NCI-H2196 treated with DMSO at 0.1 percent for 48 hours (cell line): ENCODE measurements around the gene FAM83D.
"Not testable (repeated sequence)": the region's sequence is repeated elsewhere in the genome, so short reads cannot be mapped to it uniquely, and the experiment has no call there.

Experiments
- DNase-seq: peaks from one replicate; lab custom pipeline; 2025; ENCODE audit not compliant: unreplicated experiment; lab: John Stamatoyannopoulos, UW

The FAM83D gene

DNA sequence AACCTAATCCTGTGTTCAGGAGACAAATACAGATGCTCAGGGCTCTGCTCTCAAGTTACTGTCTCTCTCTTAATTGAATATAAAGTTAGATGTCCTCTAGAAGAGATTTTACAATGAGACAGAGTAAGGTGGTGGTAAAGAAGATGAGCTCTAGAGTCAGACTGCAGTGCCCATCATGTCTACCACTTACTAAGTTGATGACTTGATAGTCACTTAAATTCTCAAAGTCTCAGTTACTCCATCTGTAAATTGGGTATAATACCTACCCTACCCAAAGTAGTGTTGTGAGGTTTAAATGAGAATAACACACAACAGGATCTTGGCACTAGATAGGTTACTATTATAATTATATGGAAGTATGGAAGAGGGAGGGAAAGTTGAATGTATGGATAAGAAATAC is 37.5 kb downstream of the FAM83D start:
- DNase-seq = no peak

DNA sequence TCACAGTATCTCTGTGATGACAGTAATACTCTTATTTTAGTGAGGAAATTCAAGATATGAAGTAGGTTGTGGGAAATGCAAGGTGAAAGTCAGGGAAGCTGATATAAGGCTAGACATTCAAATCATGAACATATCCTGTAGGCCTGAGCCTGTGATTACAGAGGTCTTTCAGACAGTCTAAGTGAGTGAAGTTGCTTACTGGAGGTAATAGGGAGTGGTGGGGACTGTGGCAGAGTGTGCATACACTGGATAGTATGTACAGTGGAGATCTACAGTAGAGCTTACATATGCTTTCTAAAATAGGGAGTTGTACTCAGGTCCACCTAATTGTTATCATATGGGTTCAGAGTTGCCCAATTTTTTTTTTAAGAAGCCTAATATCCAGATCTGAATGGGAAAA is 39.0 kb downstream of the FAM83D start:
- no peak for DNase-seq

DNA sequence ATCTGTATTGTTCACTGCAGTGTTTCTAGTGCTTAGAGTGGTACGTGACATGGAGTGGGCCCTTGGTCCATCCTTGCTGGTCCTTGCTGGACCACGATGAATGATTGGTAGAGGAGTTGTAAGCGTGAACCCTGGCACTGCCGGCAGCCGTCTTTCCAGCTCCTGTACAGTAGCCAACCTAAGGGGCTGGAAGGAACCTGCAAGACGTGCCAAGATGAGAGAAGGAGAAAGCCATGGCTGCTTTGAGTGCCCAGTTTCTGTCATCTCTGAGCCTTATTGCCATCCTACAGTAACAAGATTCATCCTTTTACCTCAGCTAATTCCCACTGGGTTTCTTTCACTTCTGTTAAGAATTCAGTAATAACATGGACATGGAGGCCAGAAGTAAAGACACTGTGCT is 41.9 kb downstream of the FAM83D start:
- no peak for DNase-seq

DNA sequence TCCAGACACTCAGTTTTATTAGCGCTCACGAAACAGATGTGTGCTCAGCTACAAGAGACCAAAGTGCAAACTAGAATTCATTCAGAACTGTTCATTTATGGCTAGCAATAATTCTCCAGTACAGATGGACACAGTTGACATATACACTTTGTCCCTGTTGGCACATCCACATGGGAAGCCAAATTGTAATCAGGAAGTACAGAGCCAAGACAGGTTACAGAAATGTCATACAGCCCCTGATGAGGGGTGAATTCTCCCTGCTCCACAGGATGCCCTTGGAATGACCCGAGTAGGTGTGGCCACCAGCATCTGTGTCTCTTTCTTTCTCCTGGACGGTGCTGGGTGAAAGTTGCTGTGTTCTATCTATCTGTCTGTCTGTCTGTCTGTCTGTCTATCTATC is 43.5 kb downstream of the FAM83D start:
- no peak for DNase-seq

DNA sequence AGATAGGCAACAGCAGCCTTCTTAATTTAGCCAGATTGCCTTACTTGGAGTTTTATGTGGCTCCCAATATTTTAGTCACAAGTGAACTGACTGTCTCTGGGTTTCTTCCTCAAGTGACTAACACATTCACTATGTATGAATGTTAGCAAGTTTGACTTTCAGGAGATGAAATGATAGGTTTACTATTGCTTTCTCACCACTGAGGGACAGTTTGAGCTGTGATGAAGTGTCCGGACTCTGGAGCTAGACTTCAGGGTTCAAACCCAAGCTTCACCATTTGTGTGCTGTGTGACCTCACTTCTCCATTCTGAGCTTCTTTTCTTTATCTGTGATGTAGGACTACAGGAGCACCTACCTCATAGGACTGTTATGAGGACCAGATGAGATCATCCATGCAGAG is 44.1 kb downstream of the FAM83D start:
- DNase-seq = no peak

DNA sequence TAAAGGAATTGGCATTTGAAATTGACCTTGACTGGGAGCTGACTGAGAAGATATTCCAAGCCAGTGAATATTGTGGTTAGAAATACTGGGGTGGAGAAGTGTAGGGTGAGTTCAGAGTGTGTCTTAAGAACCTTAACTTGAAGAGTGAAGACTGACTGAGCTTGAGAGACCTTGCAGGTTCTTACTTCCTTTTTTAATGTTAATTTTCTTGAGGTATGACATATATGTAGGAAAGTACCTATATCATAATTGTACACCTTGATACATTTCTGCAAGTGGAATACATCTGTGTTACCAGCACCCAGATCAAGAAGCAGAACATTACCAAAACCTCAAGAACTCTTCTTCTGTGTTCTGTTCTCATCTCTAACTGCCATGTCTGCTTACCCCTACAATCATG is 46.9 kb downstream of the FAM83D start:
- DNase-seq = no peak

DNA sequence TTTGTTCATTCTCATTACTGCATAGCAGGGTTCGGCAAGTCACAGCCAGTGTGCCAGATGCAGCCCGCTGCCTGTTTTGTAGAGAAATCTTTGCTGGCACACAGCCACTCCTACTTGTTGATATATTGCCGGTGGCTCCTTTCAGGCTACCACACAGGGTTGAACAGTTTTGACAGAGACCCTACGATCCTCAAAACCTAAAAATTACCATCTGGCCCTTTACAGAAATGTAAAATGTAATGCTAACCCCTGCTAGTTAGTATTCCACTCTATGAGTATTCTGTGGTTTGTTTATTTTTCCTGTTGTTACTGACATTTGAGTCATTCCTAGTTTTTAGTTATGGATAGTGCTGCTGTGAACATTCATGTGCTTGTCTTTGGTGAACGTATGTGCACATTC is 47.4 kb downstream of the FAM83D start:
- DNase-seq = no peak

DNA sequence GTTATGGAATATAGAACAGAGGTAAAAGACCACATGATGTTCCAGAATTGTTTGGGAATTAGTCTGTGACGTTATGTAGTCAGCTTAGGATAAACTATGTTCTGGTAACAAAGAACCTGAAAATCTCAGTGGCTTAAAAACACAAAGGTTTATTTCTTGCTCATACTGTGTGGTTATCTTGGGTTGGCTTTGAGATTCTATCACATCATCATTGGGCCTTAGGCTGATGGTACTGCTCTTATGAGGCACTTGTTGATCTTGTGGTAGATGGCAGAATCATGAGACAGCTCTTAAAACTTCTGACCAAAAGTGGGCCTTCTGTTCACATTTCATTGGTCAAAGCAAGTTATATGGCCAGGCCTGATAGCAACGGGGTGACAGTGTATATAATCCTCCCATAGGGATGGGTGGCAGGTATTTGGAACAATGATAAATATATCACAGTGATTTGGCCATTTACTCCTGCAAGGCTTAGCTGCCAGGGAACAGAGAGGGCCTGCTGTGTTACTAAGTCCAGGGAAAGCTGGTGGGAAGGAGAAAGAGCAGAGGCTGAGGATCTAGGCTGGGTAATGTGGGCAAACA is 49.4 kb downstream of the FAM83D start:
- DNase-seq = no peak

DNA sequence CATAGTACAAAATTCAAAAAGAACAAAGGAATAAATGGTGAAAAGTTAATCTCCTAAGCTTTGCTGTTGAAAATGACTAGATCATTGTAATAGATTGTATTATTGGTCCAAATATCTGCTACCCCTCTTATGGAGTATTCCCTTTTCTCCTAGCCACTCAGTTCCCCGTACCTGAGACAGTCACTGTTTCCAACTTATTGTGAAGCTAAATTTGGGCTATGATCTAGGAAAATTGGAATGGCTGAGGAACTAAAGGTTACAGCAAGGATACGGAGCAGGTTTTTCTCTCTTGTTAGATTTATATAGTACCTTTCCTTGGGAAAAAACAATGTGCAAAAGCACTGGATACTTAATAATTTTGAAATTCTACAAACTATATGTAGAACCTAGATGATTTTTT is 53.2 kb downstream of the FAM83D start:
- no peak for DNase-seq

DNA sequence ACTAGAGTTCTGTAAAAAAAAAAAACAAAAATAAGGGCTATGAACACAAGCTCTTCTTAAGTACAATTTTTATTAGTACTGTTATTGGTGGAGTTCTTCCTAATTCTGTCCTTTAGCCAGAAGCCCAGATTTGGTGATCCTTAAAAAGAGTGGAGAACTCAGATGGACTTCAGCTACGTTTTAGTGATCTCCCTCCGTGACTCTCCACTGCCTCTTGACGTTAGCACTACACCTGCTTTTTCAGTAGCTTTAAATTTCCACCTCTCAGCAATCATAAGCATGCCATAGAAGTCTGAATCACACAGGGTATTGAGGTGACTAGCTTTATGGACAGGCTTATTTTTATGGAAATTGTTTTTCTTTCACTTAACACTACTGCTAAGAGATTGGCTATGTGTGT is 53.6 kb downstream of the FAM83D start:
- DNase-seq = no peak

DNA sequence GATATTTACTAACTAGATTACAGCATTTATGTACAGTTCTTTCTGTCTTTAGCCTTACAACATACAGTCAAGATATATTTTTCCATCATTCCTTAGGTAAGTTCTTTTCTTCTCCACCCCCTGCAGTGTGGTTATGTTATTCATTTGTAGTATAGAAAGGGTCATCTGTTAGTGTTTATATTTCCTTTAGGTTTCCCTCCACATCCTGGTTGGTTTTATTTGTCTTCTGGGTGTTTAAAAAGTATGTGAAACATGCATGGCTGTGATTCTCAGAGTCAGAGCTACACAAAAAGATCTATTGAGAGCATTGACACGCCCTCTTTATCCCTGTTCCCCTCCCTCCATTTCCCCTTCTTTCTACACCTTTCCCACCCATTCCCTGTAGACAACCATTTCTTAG is 56.1 kb downstream of the FAM83D start:
- DNase-seq = no peak

DNA sequence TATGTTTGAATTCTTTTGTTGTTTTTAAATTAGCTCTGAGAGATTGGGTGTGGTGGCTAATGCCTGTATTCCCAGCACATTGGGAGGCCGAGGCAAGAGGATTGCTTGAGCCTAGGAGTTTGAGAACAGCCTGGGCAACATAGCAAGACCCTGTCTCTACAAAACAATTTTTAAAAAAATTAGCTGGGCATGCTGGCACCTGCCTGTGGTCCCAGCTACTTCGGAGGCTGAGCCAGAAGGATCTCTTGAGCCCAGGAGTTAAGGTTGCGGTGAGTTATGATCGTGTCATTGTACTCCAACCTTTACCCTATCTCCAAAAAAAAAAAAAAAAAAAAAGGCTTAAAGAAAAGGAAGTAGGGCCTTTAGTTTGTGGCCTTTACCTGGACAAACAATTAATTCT is 58.8 kb downstream of the FAM83D start:
- DNase-seq = no peak

DNA sequence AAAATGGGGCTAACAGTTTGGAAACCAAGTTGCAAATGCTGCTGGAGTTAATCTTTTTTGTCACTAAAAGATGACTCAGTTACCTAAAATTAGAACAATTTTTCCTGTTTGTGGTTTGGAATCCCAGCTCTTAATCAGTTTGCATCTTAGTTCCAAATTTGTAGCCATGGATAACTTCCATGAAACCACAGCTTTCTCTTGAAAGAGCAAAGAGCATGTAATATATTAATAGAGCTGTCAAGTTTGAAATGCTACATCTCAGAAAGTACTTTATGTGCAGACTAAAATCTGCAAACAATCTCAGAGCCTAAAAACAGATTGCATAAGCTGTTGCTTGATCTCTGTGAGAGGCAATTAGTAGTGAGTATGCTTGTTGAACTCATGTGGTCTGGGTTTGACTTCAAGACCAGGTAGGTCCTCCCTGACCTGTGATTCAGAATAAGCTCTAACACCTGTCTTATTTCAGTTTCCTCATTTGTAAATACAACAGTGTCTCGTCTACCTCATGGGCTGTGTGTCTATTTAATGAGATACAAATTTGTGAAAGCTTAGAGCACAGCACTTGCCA is 59.5 kb downstream of the FAM83D start:
- DNase-seq = no peak

DNA sequence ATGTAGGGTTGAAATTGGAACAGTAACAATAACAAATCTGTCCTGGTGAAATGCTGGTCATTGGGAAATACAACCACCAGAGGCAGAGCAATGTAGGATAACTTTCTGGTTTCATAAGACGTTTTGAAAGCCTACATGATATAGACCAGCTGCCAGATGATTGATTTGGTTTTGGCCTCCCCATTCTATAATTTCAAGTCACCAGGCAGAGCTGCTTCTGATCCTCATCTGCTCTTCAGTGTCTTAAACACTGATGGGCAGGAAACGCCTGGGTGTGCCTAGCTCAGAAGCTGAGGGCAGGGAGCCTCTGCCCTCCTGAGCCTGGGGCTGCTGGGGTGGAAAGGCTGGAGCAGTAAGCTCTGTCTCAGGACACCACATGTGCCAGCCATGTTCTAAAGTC is 60.4 kb downstream of the FAM83D start:
- no peak for DNase-seq

DNA sequence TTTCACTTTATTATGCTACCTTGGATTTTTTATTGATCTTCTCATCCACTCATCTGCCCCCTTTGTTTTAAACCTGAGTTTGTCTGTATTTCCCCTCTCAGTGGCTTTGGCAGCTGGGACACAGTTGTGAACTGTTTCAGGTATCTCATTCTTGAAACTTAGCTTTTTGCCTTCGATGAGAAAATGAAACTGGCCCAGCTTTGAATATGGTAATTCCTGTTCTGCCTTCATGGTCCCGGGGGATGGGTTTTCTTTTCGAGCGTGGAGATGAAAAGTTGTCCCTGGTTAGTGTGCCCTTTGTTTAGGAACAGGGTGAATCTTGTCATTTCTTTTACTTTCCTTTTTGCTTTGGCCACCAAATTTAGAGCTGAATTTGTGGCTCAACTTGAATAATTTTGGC is 61.6 kb downstream of the FAM83D start:
- DNase-seq = no peak

DNA sequence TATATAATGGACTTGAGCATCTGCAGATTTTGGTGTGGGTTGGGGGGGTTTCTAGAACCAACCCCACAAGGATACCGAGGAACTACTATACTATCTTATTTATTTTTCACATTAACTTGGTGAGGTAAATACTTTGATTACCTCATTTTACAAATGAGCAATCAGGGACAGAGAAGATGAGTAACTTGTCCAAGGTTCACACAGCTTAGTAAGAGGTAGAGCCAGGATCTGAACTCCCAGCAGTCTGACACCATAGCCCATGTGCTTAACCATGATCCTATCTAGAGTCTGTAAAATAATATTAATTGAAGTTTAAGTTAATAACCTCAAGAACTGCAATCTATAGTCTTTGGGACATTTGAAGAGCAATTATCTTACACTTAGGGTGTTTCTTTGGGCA is 64.5 kb downstream of the FAM83D start:
- DNase-seq = no peak

DNA sequence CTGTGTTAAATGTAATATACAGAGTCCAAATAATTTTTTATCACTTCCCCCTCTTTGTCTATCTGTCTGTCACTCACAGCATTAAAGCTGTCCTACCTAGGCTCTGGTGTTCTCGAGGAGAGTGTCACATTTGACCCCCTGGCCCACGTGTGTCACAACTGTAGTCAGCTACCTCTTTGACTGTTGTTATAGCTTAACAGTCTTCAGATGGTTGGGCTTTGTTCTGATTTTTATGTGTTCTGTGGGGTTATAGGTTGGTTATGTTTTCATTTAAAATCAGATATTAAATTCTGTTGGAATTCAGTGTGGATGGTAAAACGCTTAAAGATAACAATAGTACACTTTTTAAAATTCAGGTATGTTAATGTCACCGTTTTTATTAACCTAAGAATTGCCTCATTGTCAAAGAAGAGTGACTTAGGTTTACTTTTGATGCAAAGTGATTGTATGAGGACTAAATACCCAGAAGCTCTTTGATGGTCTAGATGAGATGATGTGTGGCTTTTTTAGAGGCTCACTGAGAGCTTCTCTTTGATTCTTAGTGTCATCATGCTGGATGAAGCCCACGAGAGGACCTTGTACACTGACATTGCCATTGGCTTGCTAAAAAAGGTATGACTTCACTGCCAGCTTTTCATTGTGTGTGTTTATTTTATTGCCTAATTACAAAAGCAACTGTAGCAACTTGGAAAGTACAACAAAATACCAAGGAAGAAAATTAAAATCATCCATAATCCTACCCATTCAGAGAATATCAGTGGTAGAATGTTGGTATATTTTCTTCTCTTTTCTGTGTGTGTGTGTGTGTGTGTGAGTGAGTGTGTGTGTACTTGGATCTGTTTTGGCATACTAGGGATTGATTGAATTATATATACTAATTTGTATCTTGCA is 65.8 kb downstream of the FAM83D start:
- DNase-seq = no peak

DNA sequence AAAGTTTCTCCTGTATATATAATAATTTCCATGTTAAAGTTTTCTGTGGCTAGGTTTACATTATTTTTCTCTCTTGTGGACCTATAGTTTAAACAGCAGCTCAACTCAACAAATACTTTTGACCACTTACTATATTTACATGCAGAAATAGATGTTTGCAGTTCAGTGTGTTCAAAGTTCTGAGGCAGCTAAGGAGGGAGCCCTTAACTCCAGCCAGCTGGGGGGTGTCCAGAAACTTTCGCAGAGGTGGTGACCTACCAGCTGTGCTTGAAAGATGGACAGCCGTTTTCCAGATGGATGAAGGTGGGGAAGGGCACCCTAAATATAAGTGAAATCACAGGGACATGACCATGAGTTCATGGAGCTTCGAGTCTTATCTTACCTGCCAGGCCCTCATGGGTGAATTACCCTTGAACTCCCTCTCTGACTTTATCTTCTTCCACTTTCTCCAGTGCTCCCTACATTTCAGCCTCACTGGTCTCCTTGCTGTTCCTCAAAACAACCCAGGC is 69.4 kb downstream of the FAM83D start:
- DNase-seq = no peak

DNA sequence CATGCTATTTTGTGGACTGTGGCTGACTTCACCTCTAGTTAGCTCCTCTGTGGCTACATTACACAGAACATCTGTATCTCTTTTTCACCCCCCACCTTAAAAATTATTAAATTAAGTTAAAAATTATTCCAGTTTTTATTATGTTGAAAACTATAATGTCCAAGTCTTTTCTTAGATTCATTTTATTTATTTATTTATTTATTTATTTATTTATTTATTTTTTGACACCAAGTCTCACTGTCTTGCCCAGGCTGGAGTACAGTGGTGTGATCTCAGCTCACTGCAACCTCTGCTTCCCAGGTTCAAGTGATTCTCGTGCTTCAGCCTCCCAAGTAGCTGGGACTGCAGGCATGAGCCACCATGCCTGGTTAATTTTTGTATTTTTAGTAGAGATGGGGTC is 70.6 kb downstream of the FAM83D start:
- DNase-seq = not testable (repeated sequence)

DNA sequence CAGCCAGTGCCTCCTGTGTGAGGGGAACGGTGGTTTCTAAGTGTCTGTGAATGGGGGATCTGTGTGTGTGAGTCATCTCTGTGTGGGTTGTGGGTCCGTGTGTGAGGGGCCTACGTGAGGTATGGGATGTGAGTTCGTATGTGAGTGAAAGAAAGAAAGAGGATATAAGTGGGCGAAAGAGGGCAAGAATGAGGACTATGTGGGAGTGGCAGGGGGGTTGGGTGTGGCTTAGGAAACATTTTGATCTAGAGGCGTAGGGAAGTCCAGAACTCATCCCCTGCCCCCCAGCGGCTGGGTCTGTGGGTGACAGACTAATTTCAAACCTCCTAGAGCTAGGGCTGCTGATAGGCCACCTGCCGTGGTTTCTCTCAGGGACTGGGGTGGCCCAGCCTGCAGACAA is 71.4 kb downstream of the FAM83D start:
- no peak for DNase-seq

DNA sequence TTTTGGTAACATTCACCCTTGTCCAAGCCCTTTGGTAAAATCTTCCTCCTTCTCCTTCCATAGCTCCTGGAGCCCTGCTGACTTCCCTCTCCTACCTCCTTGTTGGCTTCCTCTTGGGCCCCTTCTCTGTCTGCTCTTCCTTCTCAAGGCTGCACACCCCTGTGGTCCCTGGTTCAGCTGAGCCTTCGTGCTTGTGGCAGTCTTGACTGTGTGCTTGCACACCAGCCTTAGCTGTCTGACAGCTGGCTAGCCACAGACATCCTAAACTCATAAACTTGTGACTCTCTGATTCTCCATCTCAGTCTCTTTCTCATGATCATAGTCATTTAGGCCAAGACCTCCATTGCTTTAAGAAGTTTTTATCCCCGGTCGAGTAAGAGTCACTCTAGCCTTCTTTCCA is 73.0 kb downstream of the FAM83D start:
- DNase-seq = no peak
